BLaER1 (cell line): Measurements from ENCODE around the gene GPR162.
A peak's percentile ranks its signal among the peaks of the same experiment; 100 is the strongest.
"Not testable (repeated sequence)": the region's sequence is repeated elsewhere in the genome, so short reads cannot be mapped to it uniquely, and the experiment has no call there.

Source experiments
- H3K27ac ChIP-seq: shearing (Covaris generic); formaldehyde crosslinking; 2 replicates; pipeline ENCODE4 v1.8.1; 2022
- H3K27me3 ChIP-seq: shearing (Covaris generic); formaldehyde crosslinking; 2 replicates; pipeline ENCODE4 v1.8.1; 2022
- H3K36me3 ChIP-seq: shearing (Covaris generic); formaldehyde crosslinking; 2 replicates; pipeline ENCODE4 v1.8.1; 2022
- H3K4me1 ChIP-seq: shearing (Covaris generic); formaldehyde crosslinking; 2 replicates; pipeline ENCODE4 v1.8.1; 2022
- H3K4me2 ChIP-seq: shearing (Covaris generic); formaldehyde crosslinking; 2 replicates; pipeline ENCODE4 v1.8.1; 2022
- H3K4me3 ChIP-seq: shearing (Covaris generic); formaldehyde crosslinking; 2 replicates; pipeline ENCODE4 v1.8.1; 2022
- H3K9ac ChIP-seq: shearing (Covaris generic); formaldehyde crosslinking; 2 replicates; pipeline ENCODE4 v1.8.1; 2022
- H3K9me3 ChIP-seq: shearing (Covaris generic); formaldehyde crosslinking; 2 replicates; pipeline ENCODE4 v1.8.1; 2022
- H4K20me1 ChIP-seq: shearing (Covaris generic); formaldehyde crosslinking; 2 replicates; pipeline ENCODE4 v1.8.1; 2022
- Cebpa-rat ChIP-seq: shearing (Covaris generic); IDR thresholded peaks from 2 replicates; pipeline ENCODE4 v1.8.1; 2022

GPR162 gene

DNA sequence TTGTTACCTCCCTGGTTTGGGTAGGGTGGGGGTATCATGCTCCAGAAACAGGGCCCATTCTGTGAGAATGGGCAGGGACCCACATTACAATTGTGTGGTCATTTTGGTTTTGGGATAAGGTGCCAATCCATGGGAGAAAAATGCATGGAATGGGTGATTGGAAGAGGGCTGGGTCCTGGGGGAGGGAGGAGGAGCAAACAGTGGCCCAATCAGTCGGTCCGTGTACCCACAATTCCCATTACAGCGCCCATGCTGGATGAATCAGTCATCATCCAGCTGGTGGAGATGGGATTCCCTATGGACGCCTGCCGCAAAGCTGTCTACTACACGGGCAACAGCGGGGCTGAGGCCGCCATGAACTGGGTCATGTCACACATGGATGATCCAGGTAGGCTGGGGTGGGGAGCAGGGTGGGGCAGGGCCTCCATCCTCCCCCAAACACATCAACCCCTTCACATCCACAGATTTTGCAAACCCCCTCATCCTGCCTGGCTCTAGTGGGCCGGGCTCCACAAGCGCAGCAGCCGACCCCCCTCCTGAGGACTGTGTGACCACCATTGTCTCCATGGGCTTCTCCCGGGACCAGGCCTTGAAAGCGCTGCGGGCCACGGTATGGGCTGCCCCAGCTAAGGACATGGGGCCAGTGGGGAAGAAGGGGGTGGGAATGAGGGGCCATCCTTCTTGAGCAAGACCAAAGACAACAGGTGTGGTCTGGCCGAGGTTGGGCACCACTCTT lies 42.1 kb downstream of the GPR162 start:
- H3K4me2 ChIP-seq, result no peak overlapping the region
- H3K4me1 ChIP-seq, result peaks cover 24% of the 10 kb centered on the region
- peaks cover 76% of the 10 kb centered on the region for H3K36me3 ChIP-seq
- no peaks in the 10 kb centered on the region for H3K27me3 ChIP-seq
- peaks cover 22% of the 10 kb centered on the region for H4K20me1 ChIP-seq
- no peaks in the 10 kb centered on the region for H3K9me3 ChIP-seq
- TF ChIP-seq Cebpa-rat, result no peak
- no peak overlapping the region for H3K4me3 ChIP-seq
- H3K9ac ChIP-seq, result no peak overlapping the region
- no peak overlapping the region for H3K27ac ChIP-seq

DNA sequence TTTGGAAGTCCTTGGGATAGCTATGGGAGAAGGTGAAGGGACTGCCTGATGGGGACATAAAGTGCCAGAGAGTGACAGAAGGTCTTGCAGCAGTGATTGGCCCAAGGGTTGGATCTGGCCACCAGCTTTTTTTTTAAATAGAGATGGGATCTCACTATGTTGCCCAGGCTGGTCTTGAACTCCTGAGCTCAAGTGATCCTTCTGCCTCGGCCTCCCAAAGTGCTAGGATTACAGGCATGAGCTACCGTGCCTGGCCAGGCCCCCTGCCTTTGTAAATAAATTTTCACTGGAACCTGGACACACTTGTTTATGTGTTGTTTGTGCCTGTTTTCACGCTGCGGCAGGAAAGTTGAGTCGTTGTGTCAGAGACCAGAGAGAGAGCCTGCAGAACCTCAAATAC lies 43.7 kb downstream of the GPR162 start:
- not testable (repeated sequence) for H3K4me2 ChIP-seq
- peaks cover 74% of the 10 kb centered on the region for H3K36me3 ChIP-seq

DNA sequence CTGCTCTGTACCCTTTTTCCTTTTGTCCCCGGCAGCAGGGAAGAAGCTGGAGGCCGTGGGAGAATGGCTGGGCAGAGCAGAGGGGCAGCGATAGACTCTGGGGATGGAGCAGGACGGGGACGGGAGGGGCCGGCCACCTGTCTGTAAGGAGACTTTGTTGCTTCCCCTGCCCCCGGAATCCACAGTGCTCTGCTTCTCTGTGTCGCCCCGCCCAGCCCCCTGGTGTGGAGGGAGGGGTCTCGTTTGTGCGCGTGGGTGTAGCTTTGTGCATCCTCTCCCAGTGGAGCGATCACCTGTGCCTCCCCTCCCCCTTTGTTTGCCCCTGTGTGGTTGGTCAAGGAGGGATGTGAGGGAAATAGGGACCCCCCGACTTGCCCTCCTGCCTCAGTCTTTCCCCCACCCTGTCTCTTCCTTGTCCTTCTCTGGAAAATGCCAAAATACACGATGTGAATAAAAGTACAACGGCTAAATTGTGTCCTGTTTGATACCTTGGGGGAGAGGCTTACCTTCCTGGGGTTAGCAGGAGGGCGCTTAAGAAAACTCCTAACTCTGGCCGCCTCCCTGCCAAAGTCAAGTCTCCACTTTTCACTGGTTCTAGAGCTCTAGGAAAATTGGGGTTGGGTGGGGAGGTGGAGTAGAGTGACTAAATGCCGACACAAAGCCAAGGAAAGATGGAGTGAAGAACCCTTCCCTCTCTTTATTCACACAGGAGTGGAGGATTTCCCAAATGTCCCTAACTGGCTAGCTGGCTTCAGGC lies 44.7 kb downstream of the GPR162 start:
- Histone ChIP-seq H3K4me2 (peak overlapping the region; percentile 100), H3K4me1 (peaks cover 50% of the 10 kb centered on the region), H3K9ac (peak overlapping the region; percentile 71; the same call in 1 of the 2 replicates), H4K20me1 (peaks cover 47% of the 10 kb centered on the region), H3K36me3 (peaks cover 74% of the 10 kb centered on the region), H3K4me3 (peak overlapping the region; percentile 86), H3K27ac (peak overlapping the region; percentile 48), H3K9me3 (no peaks in the 10 kb centered on the region), H3K27me3 (no peaks in the 10 kb centered on the region)
- TF ChIP-seq Cebpa-rat, result no peak

More for the DNA sequence above, 43.7 kb downstream of the GPR162 start:
- H4K20me1 ChIP-seq, result peaks cover 37% of the 10 kb centered on the region
- not testable (repeated sequence) for H3K27me3 ChIP-seq, H3K9me3 ChIP-seq, H3K27ac ChIP-seq, H3K9ac ChIP-seq, H3K4me3 ChIP-seq
- peaks cover 40% of the 10 kb centered on the region for H3K4me1 ChIP-seq

DNA sequence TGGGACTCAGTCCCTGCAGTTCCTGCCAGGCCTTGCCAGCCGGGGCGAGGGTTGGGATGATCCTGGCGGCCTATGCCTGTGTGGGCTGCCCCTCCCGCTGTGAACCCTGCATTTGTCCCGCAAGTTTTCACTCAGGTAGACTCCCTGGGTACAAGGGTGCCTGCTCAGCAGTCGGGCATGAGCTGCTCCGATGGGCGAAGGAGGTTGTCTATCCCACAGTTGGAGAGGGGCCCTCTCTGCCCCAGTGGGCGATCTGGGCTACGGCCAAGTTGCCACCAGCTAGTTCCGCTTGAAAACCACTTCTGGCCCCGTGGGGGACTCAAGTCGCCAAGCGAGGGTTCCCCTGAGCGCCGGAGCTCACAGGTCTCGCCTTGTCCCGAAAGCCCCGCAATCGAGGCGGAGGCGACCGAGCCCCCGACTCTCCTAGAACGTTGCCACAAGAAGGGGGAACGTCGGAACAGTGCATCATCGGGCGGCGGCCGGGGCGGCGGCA lies 45.3 kb downstream of the GPR162 start:
- Histone ChIP-seq H4K20me1 (peaks cover 54% of the 10 kb centered on the region), H3K4me3 (peak overlapping the region; percentile 86), H3K9me3 (no peaks in the 10 kb centered on the region), H3K9ac (peak overlapping the region; percentile 71), H3K36me3 (peaks cover 73% of the 10 kb centered on the region), H3K27ac (peak overlapping the region; percentile 48), H3K4me1 (peaks cover 57% of the 10 kb centered on the region), H3K4me2 (peak overlapping the region; percentile 100), H3K27me3 (no peaks in the 10 kb centered on the region)
- TF ChIP-seq Cebpa-rat, result no peak

DNA sequence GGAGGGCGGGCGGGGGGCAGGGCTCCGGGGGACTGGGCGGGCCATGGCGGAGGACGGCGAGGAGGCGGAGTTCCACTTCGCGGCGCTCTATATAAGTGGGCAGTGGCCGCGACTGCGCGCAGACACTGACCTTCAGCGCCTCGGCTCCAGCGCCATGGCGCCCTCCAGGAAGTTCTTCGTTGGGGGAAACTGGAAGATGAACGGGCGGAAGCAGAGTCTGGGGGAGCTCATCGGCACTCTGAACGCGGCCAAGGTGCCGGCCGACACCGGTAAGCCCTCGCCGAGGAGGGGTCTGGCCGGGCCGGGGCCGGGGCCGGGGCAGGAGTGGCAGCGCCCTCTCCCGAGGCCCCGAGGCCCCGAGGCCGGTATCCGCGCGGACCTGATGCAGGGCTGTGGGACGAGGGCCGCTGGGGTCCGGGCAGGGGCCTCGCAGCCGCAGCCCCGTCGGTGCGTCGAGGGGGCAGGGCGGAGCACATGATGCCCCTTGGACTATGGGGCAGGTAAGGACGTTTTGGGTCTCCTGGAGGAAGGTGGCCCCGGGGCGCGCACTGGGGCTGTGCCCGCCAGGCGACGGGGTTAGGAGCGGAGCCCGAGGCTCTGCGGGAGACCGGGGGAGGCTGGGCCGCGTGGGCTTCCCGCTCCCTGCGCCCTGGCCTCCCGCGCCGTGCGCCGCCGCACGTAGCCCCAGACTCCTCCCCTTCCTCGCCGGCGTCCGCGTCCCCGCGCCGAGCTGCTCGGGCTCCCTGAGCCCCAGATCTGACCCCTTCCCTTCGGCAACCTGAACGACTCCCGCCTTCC lies 46.0 kb downstream of the GPR162 start, which contains the start of gene TPI1:
TSS of gene TPI1 (plus strand) at position 119 of the 798 bp plus-strand sequence. CDS start at position 155, 36 bp downstream.
- TF ChIP-seq Cebpa-rat, result no peak
- Histone ChIP-seq H3K27ac (peak within 1 kb of the TSS; percentile 96), H3K4me3 (peak within 1 kb of the TSS; percentile 86), H3K4me1 (peaks cover 60% of the 10 kb centered on the region), H4K20me1 (peaks cover 60% of the 10 kb centered on the region), H3K36me3 (peaks cover 66% of the 10 kb centered on the region), H3K4me2 (peak within 1 kb of the TSS; percentile 100), H3K27me3 (no peaks in the 10 kb centered on the region), H3K9ac (peak within 1 kb of the TSS; percentile 98), H3K9me3 (no peaks in the 10 kb centered on the region)

DNA sequence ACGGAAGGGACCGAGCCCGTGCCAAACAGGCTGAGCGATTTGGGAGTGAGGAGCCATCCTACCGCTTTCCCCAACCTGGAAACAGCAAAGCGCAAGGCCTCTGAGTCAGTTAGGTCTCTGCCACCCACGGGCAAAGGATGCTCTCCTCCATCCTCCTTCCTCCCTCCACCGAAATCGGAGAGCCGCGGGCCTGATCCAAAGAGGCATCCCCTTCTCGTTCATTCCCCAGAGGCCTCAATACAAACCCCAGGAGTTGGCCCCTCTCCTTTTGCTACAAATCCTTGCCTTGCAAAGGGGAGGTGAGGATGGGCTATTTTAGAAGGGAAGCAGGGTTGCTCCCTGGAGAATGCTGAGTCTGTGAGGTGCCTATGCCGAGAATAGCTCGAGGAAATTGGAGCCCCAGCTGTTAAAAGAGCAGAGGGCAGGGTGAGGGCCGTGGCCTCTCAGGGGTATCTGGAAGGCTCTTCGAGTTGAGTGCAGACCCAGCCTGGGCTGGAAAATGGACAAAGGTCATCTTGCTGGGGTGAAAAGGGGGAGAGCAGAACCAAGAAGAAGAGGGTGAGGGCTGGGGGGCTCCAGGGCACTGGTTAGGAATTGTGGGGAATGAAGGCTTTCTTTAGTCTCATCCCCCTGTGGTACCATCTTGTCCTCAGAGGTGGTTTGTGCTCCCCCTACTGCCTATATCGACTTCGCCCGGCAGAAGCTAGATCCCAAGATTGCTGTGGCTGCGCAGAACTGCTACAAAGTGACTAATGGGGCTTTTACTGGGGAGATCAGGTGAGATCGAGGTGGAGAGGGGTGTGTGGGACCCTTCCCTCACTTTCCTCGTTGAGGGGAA lies 46.8 kb downstream of the GPR162 start:
- Histone ChIP-seq H3K9me3 (no peaks in the 10 kb centered on the region), H3K36me3 (peaks cover 58% of the 10 kb centered on the region), H3K27me3 (no peaks in the 10 kb centered on the region), H3K4me2 (peak overlapping the region; percentile 100), H4K20me1 (peaks cover 63% of the 10 kb centered on the region), H3K27ac (peak overlapping the region; percentile 96), H3K9ac (peak overlapping the region; percentile 98), H3K4me3 (peak overlapping the region; percentile 86), H3K4me1 (peaks cover 60% of the 10 kb centered on the region)
- no peak for TF ChIP-seq Cebpa-rat

DNA sequence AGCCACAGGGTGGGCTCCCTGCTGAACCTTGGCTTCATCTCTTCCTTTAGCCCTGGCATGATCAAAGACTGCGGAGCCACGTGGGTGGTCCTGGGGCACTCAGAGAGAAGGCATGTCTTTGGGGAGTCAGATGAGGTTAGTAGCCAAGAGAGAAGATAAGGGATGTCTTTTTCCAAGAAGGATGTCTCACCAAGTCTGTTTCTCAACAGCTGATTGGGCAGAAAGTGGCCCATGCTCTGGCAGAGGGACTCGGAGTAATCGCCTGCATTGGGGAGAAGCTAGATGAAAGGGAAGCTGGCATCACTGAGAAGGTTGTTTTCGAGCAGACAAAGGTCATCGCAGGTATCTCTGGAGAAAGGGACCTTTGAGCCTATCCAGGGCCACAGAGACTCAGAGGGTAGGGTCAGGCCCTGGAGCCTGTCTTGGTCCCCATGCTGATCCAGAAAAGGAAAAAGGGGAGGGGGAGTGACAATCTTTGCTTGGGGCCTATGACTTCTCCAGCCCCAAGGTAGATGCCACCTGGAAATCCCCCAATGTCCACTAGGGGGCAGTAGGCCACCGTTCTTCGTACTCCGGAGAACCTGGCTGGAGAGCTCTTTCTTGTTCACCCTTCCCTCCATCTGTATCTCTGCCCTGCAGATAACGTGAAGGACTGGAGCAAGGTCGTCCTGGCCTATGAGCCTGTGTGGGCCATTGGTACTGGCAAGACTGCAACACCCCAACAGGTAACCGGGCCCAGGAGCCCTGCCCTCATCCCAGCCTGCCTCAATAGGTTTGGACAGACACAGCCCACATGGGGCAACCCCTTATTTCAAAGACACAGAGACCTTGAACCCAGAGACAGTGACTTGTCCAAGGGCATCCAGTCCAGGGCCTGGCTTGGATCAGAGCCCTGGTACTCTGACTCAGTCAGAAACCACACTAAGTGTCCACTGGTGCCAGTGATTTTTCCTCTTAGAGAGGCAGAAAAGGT lies 47.7 kb downstream of the GPR162 start:
- peak overlapping the region; percentile 86 for H3K4me3 ChIP-seq
- no peaks in the 10 kb centered on the region for H3K9me3 ChIP-seq
- peaks cover 49% of the 10 kb centered on the region for H3K36me3 ChIP-seq
- peak overlapping the region; percentile 98 for H3K9ac ChIP-seq
- H4K20me1 ChIP-seq, result peaks cover 63% of the 10 kb centered on the region
- H3K27ac ChIP-seq, result peak overlapping the region; percentile 96; the same call in 1 of the 2 replicates
- no peaks in the 10 kb centered on the region for H3K27me3 ChIP-seq
- TF ChIP-seq Cebpa-rat, result no peak
- H3K4me2 ChIP-seq, result peak overlapping the region; percentile 100
- peaks cover 67% of the 10 kb centered on the region for H3K4me1 ChIP-seq

DNA sequence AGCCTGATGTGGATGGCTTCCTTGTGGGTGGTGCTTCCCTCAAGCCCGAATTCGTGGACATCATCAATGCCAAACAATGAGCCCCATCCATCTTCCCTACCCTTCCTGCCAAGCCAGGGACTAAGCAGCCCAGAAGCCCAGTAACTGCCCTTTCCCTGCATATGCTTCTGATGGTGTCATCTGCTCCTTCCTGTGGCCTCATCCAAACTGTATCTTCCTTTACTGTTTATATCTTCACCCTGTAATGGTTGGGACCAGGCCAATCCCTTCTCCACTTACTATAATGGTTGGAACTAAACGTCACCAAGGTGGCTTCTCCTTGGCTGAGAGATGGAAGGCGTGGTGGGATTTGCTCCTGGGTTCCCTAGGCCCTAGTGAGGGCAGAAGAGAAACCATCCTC lies 48.7 kb downstream of the GPR162 start:
- H3K4me3 ChIP-seq, H3K27me3 ChIP-seq, H3K9me3 ChIP-seq: not testable (repeated sequence)
- H3K36me3 ChIP-seq, result peaks cover 41% of the 10 kb centered on the region
- H3K27ac ChIP-seq, result 0 out of 2 replicates have a peak overlapping the region, but pooled peaks have one; percentile 35
- H3K9ac ChIP-seq, result peak overlapping the region; percentile 98
- peak overlapping the region; percentile 100 for H3K4me2 ChIP-seq
- H3K4me1 ChIP-seq, result peaks cover 66% of the 10 kb centered on the region
- peaks cover 63% of the 10 kb centered on the region for H4K20me1 ChIP-seq
